Karpas-422 (cell line): ENCODE data around the gene SPESP1. TPM values are rescaled to one million over a fixed set of nuclear protein-coding genes. Genes with fewer than 3 reads are reported as not detected.
"Not testable (repeated sequence)": the region's sequence is repeated elsewhere in the genome, so short reads cannot be mapped to it uniquely, and the experiment has no call there.

Experiments
- DNase-seq: peaks from one replicate; pipeline ENCODE4 v3.0.0-alpha.2; 2015
- H2AFZ ChIP-seq: fragments of 200-600 bp; sonication (generic); 2 replicates; pipeline ENCODE4 v1.6.1; 2014; ENCODE audit warnings: antibody characterized with exemption, low read length, mixed read lengths
- H3K27ac ChIP-seq: fragments of 200-600 bp; sonication (generic); 2 replicates; pipeline ENCODE4 v1.5.1; 2014; ENCODE audit warnings: mild to moderate bottlenecking, low read length, moderate library complexity
- H3K27me3 ChIP-seq: fragments of 200-600 bp; sonication (generic); 2 replicates; pipeline ENCODE4 v1.6.1; 2014; ENCODE audit warnings: low read length, mixed read lengths
- H3K36me3 ChIP-seq: fragments of 200-600 bp; sonication (generic); 2 replicates; pipeline ENCODE4 v1.6.1; 2014; ENCODE audit warnings: low read length, mixed read lengths; ENCODE audit not compliant: insufficient read depth
- H3K4me1 ChIP-seq: fragments of 200-600 bp; sonication (generic); 2 replicates; pipeline ENCODE4 v1.6.1; 2014; ENCODE audit warnings: mild to moderate bottlenecking, low read length, mixed read lengths
- H3K4me2 ChIP-seq: fragments of 200-600 bp; sonication (generic); 2 replicates; pipeline ENCODE4 v1.6.1; 2014; ENCODE audit warnings: low read length, low read depth, mild to moderate bottlenecking; ENCODE audit not compliant: poor library complexity, severe bottlenecking
- H3K4me3 ChIP-seq: fragments of 200-600 bp; sonication (generic); 2 replicates; pipeline ENCODE4 v1.5.1; 2014; ENCODE audit warnings: mild to moderate bottlenecking, antibody characterized with exemption, low read length, mixed read lengths
- H3K79me2 ChIP-seq: fragments of 200-600 bp; sonication (generic); 2 replicates; pipeline ENCODE4 v1.6.1; 2014; ENCODE audit warnings: mild to moderate bottlenecking, low read length, mixed read lengths
- H3K9ac ChIP-seq: fragments of 200-600 bp; sonication (generic); 2 replicates; pipeline ENCODE4 v1.6.0; 2014; ENCODE audit warnings: low read length
- H3K9me2 ChIP-seq: fragments of 200-600 bp; sonication (generic), shearing (Covaris generic); replicated peaks from 2 replicates; pipeline ENCODE4 v1.6.0; 2014; ENCODE audit warnings: mild to moderate bottlenecking, low read length, moderate library complexity; ENCODE audit not compliant: insufficient read depth
- H3K9me3 ChIP-seq: fragments of 300-700, 200-600 bp; sonication (generic); 2 replicates; pipeline ENCODE4 v1.6.1; 2014; ENCODE audit warnings: low read length, mixed read lengths
- H4K20me1 ChIP-seq: fragments of 200-600 bp; sonication (generic); 2 replicates; pipeline ENCODE4 v1.6.1; 2014; ENCODE audit warnings: mild to moderate bottlenecking, antibody characterized with exemption, low read length, low read depth; ENCODE audit not compliant: insufficient read depth
- total RNA-seq: library from RNA; depleted of rRNA; stranded (reverse); fragments of >200 nt; shearing (Covaris generic); gene quantifications from 2 replicates; pipeline ENCODE4 v1.2.3, GENCODE V29; 2014; ENCODE audit warnings: low replicate concordance

SPESP1 gene
- total RNA-seq, 1 experiment from 2014 or later = not detected

GRCh38 chr15:68934341-68934740 lies 4.0 kb downstream of the SPESP1 start:
- Histone ChIP-seq H3K9ac (no peak overlapping the region), H4K20me1 (no peaks in the 10 kb centered on the region), H3K4me1 (no peaks in the 10 kb centered on the region)

GRCh38 chr15:68935400-68935937 lies 5.1 kb downstream of the SPESP1 start:
- Histone ChIP-seq H3K36me3 (no peaks in the 10 kb centered on the region), H3K4me3 (no peak overlapping the region), H4K20me1 (no peaks in the 10 kb centered on the region), H3K4me2 (no peak overlapping the region), H3K79me2 (no peaks in the 10 kb centered on the region), H3K27me3 (no peaks in the 10 kb centered on the region), H3K27ac (no peak overlapping the region), H3K4me1 (no peaks in the 10 kb centered on the region), H3K9me3 (no peaks in the 10 kb centered on the region), H3K9ac (no peak overlapping the region), H3K9me2 (no peaks in the 10 kb centered on the region), H2AFZ (no peak overlapping the region)
- no peak for DNase-seq

More at GRCh38 chr15:68934341-68934740, 4.0 kb downstream of the SPESP1 start:
- no peak overlapping the region for H3K4me3 ChIP-seq
- no peaks in the 10 kb centered on the region for H3K9me3 ChIP-seq
- H3K27me3 ChIP-seq = no peaks in the 10 kb centered on the region
- no peak overlapping the region for H3K4me2 ChIP-seq
- H3K27ac ChIP-seq = no peak overlapping the region
- H3K9me2 ChIP-seq = no peaks in the 10 kb centered on the region
- H3K36me3 ChIP-seq = no peaks in the 10 kb centered on the region
- H3K79me2 ChIP-seq = no peaks in the 10 kb centered on the region
- H2AFZ ChIP-seq = no peak overlapping the region
- DNase-seq = no peak

GRCh38 chr15:68939501-68939900 lies 9.2 kb downstream of the SPESP1 start:
- no peaks in the 10 kb centered on the region for H3K36me3 ChIP-seq
- no peaks in the 10 kb centered on the region for H3K9me2 ChIP-seq
- no peak overlapping the region for H3K4me2 ChIP-seq
- no peaks in the 10 kb centered on the region for H3K4me1 ChIP-seq
- H4K20me1 ChIP-seq = no peaks in the 10 kb centered on the region
- H3K27me3 ChIP-seq = no peaks in the 10 kb centered on the region
- no peaks in the 10 kb centered on the region for H3K79me2 ChIP-seq
- no peak overlapping the region for H3K4me3 ChIP-seq
- no peak overlapping the region for H2AFZ ChIP-seq
- no peaks in the 10 kb centered on the region for H3K9me3 ChIP-seq
- H3K27ac ChIP-seq = no peak overlapping the region
- DNase-seq = no peak
- no peak overlapping the region for H3K9ac ChIP-seq

GRCh38 chr15:68951813-68952212 lies 21.5 kb downstream of the SPESP1 start:
- no peak for DNase-seq
- Histone ChIP-seq H3K4me3 (no peak overlapping the region), H3K4me2 (no peak overlapping the region), H3K36me3 (no peaks in the 10 kb centered on the region), H3K9ac (no peak overlapping the region), H3K4me1 (no peaks in the 10 kb centered on the region), H4K20me1 (no peaks in the 10 kb centered on the region), H3K27ac (no peak overlapping the region), H3K9me3 (no peaks in the 10 kb centered on the region), H2AFZ (no peak overlapping the region), H3K9me2 (no peaks in the 10 kb centered on the region), H3K79me2 (no peaks in the 10 kb centered on the region), H3K27me3 (no peaks in the 10 kb centered on the region)

GRCh38 chr15:68957696-68958095 lies 27.4 kb downstream of the SPESP1 start:
- DNase-seq = no peak
- Histone ChIP-seq H3K27me3 (no peaks in the 10 kb centered on the region), H3K79me2 (no peaks in the 10 kb centered on the region), H3K9me2 (no peaks in the 10 kb centered on the region), H3K4me3 (no peak overlapping the region), H3K4me1 (no peaks in the 10 kb centered on the region), H3K4me2 (no peak overlapping the region), H4K20me1 (no peaks in the 10 kb centered on the region), H3K9me3 (no peaks in the 10 kb centered on the region), H3K36me3 (no peaks in the 10 kb centered on the region), H2AFZ (no peak overlapping the region), H3K27ac (no peak overlapping the region), H3K9ac (no peak overlapping the region)

- Histone ChIP-seq H3K27me3 (no peaks in the 10 kb centered on the region), H3K9me2 (no peaks in the 10 kb centered on the region), H3K4me3 (no peak overlapping the region), H3K4me2 (no peak overlapping the region), H3K9me3 (no peaks in the 10 kb centered on the region), H2AFZ (no peak overlapping the region), H4K20me1 (no peaks in the 10 kb centered on the region), H3K79me2 (no peaks in the 10 kb centered on the region), H3K36me3 (no peaks in the 10 kb centered on the region), H3K9ac (no peak overlapping the region), H3K27ac (no peak overlapping the region), H3K4me1 (no peaks in the 10 kb centered on the region)
- DNase-seq = no peak
Observed at GRCh38 chr15:68958597-68958996, 28.3 kb downstream of the SPESP1 start.

- no peak overlapping the region for H2AFZ ChIP-seq
- no peaks in the 10 kb centered on the region for H3K4me1 ChIP-seq
- DNase-seq = no peak
- H3K9me2 ChIP-seq = no peaks in the 10 kb centered on the region
- H3K27ac ChIP-seq = no peak overlapping the region
- no peak overlapping the region for H3K4me3 ChIP-seq
- H3K36me3 ChIP-seq = no peaks in the 10 kb centered on the region
- no peaks in the 10 kb centered on the region for H3K9me3 ChIP-seq
- no peaks in the 10 kb centered on the region for H3K79me2 ChIP-seq
- H3K9ac ChIP-seq = no peak overlapping the region
- no peaks in the 10 kb centered on the region for H4K20me1 ChIP-seq
- no peak overlapping the region for H3K4me2 ChIP-seq
- H3K27me3 ChIP-seq = no peaks in the 10 kb centered on the region
Observed at GRCh38 chr15:68962465-68962864, 32.1 kb downstream of the SPESP1 start.

GRCh38 chr15:68963719-68964118 lies 33.4 kb downstream of the SPESP1 start:
- not testable (repeated sequence) for H3K79me2 ChIP-seq, H3K27me3 ChIP-seq, H3K9me2 ChIP-seq, H3K4me3 ChIP-seq, H3K36me3 ChIP-seq, H3K27ac ChIP-seq, DNase-seq, H2AFZ ChIP-seq, H3K9me3 ChIP-seq, H3K4me2 ChIP-seq, H4K20me1 ChIP-seq, H3K9ac ChIP-seq, H3K4me1 ChIP-seq

- H3K4me1 ChIP-seq = no peaks in the 10 kb centered on the region
- no peaks in the 10 kb centered on the region; the same call in 1 of the 2 replicates for H3K9me3 ChIP-seq
- no peaks in the 10 kb centered on the region for H3K9me2 ChIP-seq
- no peak overlapping the region for H3K9ac ChIP-seq
- H3K4me2 ChIP-seq = no peak overlapping the region
- H2AFZ ChIP-seq = no peak overlapping the region
- H3K36me3 ChIP-seq = no peaks in the 10 kb centered on the region
- no peak overlapping the region for H3K27ac ChIP-seq
- H3K79me2 ChIP-seq = no peaks in the 10 kb centered on the region
- H3K27me3 ChIP-seq = peaks cover 4% of the 10 kb centered on the region; the same call in 1 of the 2 replicates
- no peak overlapping the region for H3K4me3 ChIP-seq
- H4K20me1 ChIP-seq = no peaks in the 10 kb centered on the region
- DNase-seq = no peak
Observed at GRCh38 chr15:68966996-68967395, 36.7 kb downstream of the SPESP1 start.
